H1 (cell line): ENCODE data around the gene STK16.

Source experiments
- ATF3 ChIP-seq: IDR thresholded peaks from 2 replicates; pipeline ENCODE4 v1.6.1; 2011; ENCODE audit warnings: low read depth, mild to moderate bottlenecking, low read length; ENCODE audit not compliant: insufficient read depth
- CBX5 ChIP-seq: fragments of 300-800, 300-1000 bp; sonication (generic); IDR thresholded peaks from 2 replicates; pipeline ENCODE4 v1.7.1; 2016; ENCODE audit warnings: antibody characterized with exemption, low read length, low read depth
- CTCF ChIP-seq, 3 experiments: IDR thresholded peaks; 1 replicate in 2 of 3; 2 replicates in 1 of 3; pipeline versions ENCODE4 v1.5.1 to v1.6.1; 2011; ENCODE audit warnings: low read length in 3 of 3, mild to moderate bottlenecking in 3 of 3, inconsistent platforms in 2 of 3, low read depth in 1 of 3, moderate library complexity in 1 of 3; ENCODE audit not compliant: insufficient read depth in 1 of 3; ENCODE audit errors: control extremely low read depth in 1 of 3
- PHF8 ChIP-seq: fragments of 200-600 bp; sonication (generic); conservative IDR thresholded peaks from 2 replicates; pipeline ENCODE4 v1.7.1; 2012; ENCODE audit warnings: low read depth, mild to moderate bottlenecking, inconsistent platforms, low read length, moderate library complexity
- POLR2A ChIP-seq, 2 experiments: IDR thresholded peaks; 1 replicate in 1 of 2; 2 replicates in 1 of 2; pipeline ENCODE4 v1.6.1; 2011; ENCODE audit warnings: low read depth in 2 of 2, low read length in 2 of 2, mild to moderate bottlenecking in 2 of 2; ENCODE audit errors: control extremely low read depth in 1 of 2
- TAF1 ChIP-seq: IDR thresholded peaks from 2 replicates; pipeline ENCODE4 v1.6.1; 2011; ENCODE audit warnings: mild to moderate bottlenecking, low read depth, low read length

- TF ChIP-seq TAF1: no peak
- TF ChIP-seq CTCF (IDR thresholded peaks at IDR 0.05; ENCODE audit: control extremely low read depth in 1 of 3, insufficient read depth in 1 of 3, low read depth in 1 of 3, low read length in 3 of 3): no peak
- no peak for TF ChIP-seq POLR2A (IDR thresholded peaks at IDR 0.05; ENCODE audit: control extremely low read depth in 1 of 2, low read depth in 2 of 2, low read length in 2 of 2)
- TF ChIP-seq ATF3: no peak
- no peak for TF ChIP-seq PHF8
- TF ChIP-seq CBX5: no peak
Measured at GRCh38 chr2:219210196-219210885, 34.9 kb upstream of the STK16 start.
